DMS153 treated with DMSO at 0.1 percent for 48 hours (cell line): ENCODE data around the gene ERLEC1.
"Not testable (repeated sequence)": the region's sequence is repeated elsewhere in the genome, so short reads cannot be mapped to it uniquely, and the experiment has no call there.

Experiments
- DNase-seq: peaks from one replicate; lab custom pipeline; 2025; ENCODE audit not compliant: unreplicated experiment; lab: John Stamatoyannopoulos, UW

Gene ERLEC1

GRCh38 chr2:53786705-53787613, at the start of gene ERLEC1, which contains the start of gene ASB3:
Gene ERLEC1 (plus strand): TSS chr2:53787044. CDS start chr2:53787211, 167 bp downstream.
Gene ASB3 (minus strand): TSS chr2:53786953. CDS start chr2:53765572, 21,381 bp downstream.
- peak; percentile 41 for DNase-seq

DNA sequence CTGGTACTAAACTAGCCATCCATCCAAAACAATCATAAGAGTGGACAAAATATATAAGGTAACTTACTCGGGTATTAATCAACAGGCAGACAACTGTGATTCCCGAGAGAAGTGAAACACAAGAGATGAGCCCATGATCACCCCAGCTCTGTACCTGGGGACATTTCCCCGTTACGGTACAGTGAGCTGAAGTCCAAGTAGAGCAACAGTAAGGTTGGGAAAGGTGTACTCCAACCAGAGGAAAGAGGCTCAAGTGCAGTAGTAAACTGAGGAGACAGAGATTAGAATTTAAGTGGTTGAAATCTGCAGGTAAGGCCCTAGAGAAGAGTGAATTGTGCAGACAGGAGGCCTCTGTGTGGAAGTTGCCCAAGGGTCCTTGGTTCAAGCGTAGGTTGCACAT, 49.8 kb upstream of the ERLEC1 start:
- no peak for DNase-seq

GRCh38 chr2:53739032-53739431, 47.8 kb upstream of the ERLEC1 start:
- no peak for DNase-seq

DNA sequence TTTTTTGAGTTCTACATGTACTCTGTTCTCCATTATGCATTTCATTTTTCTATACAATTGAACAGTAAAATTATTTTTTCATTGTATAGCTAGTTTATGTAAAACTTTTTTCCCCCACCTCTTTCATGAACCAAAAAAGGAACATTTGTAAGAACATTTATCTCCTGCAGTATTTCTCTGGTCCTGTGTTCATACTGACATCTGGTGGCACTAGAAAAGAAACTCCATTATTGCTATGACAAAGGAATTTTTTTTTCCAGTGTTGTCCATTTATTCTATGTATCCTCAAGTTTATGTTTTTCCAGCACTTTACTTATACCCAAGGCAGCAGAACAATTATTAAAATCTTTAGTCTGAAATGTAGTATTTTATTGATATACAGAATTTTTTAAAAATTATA, 46.7 kb upstream of the ERLEC1 start:
- DNase-seq = peak; percentile 7

DNA sequence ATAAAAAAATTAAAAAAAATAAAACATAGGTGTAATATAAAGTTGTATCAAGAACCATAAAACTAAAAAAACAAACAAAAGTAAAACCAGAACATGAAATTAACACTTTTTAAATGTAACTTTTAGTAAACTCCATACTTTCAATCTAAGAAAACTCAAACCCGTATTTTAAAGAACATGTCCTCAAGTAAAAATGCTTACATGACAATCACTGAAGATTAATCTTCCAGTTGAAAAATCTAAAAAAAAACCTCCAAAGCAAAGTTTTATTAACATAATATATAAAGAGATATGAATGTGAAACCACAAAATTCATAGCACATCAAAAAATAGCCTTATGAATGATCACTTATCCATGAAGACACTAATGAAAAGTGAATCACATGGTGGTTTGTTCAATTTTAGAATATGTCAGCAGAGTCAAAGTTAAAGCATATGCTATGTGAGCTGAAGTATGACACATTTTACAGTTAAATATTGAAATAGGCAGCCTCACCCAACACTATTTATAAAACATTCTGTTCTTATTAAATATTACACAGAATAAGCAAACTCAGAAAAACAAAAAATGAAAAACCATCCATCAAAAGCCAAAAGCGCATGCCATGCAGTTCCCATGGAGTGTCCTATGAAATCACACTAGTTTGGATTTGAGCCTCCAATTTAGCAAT, 42.3 kb upstream of the ERLEC1 start:
- DNase-seq = no peak

DNA sequence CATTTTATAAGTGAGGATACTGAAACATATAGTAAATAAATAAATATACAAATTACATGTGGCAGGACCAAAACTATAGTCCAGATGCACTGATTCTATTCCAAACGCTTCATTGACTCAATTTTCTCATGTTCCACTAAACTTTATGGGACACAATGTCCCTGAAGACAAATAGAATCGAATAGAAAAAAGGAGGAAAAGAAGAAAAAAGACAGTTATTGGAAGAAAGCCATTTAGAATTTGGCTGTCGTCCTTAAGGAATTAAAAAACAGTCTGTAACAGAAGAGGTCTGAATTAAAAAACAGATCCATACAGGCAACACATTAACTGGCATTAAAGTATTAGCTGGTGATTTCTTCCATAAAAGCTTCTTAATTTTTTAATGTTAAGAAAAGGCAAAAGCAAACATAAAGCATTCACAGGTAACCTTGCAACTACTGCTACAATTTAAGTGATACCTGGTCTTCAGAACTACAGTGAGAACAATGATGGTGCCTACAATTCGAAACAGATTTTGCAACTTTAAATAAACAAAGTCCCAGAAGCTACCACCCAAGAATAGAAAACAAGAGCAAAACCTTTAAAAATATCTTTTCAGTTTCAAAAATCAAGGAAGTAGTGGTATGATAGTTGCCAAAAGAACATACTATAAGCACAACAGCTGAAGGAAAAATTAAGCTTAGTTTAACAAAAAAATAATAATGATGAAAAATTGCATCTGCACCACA, 36.6 kb upstream of the ERLEC1 start:
- DNase-seq = no peak

DNA sequence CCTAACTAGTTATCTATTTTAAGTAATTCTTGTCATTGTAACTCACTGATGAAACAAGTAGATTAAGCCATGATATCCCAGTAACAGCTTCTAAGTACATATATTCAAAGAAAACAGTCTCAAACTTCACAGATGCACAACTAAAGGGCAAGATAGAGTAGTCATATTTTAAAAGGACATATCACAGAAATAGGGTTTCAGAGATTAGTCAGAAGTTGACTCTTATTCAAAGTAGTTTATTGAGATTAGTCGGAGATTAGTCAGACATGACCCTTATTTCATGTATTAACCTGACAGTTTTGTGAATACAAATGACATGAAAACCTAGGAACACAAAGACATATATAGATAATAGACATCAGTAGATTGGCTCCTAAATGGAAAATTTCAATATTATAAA, 35.1 kb upstream of the ERLEC1 start:
- no peak for DNase-seq

GRCh38 chr2:53752385-53752784, 34.5 kb upstream of the ERLEC1 start:
- no peak for DNase-seq

DNA sequence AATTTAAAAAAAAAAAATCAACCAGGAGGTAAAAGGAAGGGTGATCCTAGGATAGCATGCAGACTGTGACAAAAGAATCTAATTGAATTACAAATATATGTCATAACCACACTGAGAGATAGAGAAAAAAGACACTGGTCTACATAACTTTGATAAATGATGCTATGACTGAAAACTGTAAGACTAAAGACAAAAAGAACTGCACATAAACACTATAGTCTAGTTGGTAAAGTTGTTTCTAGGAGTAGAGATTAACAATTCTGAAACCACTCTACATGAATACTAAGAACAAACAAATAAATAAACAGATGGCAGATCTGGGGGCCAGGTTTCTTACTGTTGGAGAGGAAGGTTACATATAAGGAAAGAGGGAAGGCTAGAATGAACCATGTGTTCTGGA, 33.8 kb upstream of the ERLEC1 start:
- DNase-seq = no peak

DNA sequence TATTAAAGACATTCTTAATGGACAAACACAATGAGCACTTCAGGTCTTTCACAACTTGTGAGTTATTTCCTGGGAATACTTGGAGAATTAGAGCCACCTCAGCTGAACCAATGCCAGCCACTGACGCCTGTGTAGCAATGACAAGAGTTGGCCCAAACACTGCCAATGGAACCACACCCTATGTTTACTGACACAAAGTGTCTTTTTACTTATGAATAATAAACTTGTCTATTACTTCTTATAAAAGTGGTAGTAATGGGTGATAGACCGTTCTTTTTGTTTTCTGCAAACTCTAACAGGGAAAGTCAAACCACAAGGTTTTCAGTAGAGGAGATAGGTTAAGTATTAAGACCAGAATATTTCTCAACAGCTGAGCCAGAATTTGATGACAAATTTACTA, 31.7 kb upstream of the ERLEC1 start:
- DNase-seq = no peak

DNA sequence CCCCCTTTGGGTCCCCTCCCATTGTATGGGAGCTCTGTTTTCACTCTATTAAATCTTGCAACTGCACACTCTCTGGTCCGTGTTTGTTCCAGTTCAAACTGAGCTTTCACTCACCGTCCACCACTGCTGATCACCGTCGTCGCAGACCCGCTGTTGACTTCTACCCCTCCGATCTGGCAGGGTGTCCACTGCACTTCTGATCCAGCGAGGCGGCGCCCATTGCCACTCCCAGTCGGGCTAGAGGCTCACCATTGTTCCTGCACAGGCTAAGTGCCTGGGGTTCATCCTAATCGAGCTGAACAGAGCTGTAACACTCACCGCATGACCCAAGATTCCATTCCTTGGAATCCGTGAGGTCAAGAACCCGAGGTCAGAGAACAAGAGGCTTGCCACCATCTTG, 30.2 kb upstream of the ERLEC1 start:
- DNase-seq = no peak

GRCh38 chr2:53757206-53757605, 29.6 kb upstream of the ERLEC1 start:
- not testable (repeated sequence) for DNase-seq

GRCh38 chr2:53765767-53766166, 21.1 kb upstream of the ERLEC1 start:
- no peak for DNase-seq

- peak; percentile 87 for DNase-seq
These were observed 19.2 kb upstream of the ERLEC1 start, which contains the start of gene CHAC2 for GRCh38 chr2:53767405-53768241. Gene CHAC2 (plus strand): TSS chr2:53767804. CDS start chr2:53767887, 83 bp downstream.

DNA sequence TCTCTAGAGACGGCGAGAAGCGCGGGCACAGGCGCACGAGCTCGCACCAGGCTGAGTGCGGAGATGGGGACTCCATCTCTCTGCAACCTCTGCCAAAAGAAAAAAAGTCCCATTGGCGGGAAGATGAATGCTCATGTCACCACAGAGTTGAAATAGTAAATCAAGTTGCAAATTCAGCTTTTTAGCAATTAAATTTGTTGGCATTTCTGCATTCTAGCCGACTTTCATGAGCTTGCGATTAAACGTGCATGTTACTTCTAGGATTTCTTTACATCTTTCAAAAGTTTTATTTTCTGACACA, 18.7 kb upstream of the ERLEC1 start:
- peak; percentile 2 for DNase-seq

DNA sequence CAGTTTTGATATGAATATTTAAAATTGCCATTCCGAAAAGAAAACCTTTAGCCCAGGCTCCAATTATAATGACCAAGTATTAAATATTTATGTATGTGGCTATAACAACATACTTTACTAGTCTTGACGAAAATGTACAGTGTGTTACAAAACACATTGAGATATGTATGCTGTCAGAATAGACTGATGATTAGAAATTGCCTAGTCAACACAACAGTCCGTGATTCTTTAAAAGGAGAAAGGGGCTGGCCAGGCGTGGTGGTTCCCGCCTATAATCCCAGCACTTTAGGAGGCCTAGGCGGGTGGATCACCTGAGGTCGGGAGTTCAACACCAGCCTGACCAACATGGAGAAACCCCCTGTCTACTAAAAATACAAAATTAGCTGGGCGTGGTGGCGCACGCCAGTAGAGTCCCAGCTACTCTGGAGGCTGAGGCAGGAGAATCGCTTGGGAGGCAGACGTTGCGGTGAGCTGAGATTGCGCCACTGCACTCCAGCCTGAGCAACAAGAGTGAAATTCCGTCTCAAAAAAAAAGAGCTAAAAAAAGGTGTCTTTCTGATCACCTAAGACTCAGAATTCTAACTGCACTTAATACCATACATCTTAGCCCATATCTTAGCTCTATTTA, 17.4 kb upstream of the ERLEC1 start:
- no peak for DNase-seq

DNA sequence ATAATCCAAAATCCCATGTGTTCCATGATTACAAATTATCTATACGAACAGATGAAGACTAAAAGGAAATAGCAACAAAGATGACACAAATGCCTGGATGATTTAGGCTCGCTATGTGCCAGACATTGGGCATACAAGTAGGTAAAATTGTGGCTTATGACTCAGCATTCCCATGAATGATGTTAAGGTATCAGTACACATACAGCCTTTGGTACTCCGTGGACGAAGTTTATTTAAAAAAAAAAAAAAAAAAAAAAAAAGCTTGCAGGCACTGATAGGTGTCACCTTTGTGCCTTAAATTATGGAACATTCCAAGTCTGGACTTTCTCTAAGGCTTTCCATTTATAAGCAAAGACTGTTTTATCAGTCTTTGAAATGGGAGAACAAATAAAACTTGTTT, 16.6 kb upstream of the ERLEC1 start:
- no peak for DNase-seq

- DNase-seq = no peak
These were observed 9.7 kb upstream of the ERLEC1 start for GRCh38 chr2:53777134-53777533.

- DNase-seq = no peak
These were observed 8.2 kb upstream of the ERLEC1 start for GRCh38 chr2:53778536-53779162.

DNA sequence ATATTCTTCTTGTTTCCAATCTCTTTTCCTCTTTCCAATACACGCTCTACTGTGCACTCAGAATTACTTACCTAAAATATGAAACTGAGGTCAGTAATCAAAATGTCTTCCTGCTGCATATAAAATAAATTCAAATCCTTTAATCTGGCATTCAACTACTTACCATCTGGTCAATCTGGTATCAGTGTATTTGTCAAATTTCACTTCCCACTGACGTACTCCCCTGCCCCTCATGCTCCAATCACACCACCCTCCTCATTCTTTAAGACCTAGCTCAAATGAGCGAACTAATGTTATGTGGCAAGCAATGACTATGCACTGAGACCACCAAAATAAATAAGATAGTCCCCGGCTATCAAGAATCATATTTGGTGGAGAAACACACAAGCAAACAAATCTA, 6.8 kb upstream of the ERLEC1 start:
- no peak for DNase-seq
